GM21367 (cell line): Measurements from ENCODE around the gene NEDD8.

Source experiments
- ATAC-seq: cut with Tn5 transposase; IDR thresholded peaks from one replicate; pipeline ENCODE4 v1.9.1; 2021; ENCODE audit not compliant: unreplicated experiment

NEDD8 gene

DNA sequence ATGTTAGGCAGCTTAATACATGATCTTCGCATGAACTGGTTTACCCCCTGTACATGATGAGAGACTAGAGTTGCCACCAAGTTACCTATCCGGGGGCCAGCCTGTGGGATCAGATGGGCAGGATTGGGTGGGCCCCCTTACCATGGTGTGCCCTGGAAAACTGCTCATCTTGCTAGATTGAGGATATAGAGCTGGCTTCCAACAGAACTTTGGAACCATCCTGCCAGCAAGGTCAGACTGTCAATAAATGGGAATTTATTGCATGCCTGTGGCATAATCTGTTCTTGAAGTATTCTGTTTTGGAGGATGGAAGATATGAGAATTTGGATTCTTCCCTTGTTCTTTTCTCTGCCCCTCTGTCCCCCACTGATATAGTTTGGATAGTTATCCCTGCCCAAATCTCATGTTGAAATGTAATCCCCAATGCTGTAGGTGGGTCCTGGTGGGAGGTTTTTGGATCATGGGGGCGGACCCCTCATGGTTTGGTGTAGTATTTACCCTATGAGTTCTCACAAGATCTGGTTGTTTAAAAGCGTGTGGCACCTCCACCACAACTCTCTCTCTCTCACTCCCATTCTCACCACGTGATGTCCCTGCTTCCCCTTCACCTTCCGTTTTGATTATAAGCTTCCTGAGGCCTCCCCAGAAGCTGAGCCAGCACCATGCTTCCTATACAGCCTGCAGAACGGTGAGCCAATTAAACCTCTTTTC is 33.2 kb downstream of the NEDD8 start:
- ATAC-seq = no peak

- no peak for ATAC-seq
These were observed 35.1 kb downstream of the NEDD8 start for GRCh38 chr14:24197056-24197450.

DNA sequence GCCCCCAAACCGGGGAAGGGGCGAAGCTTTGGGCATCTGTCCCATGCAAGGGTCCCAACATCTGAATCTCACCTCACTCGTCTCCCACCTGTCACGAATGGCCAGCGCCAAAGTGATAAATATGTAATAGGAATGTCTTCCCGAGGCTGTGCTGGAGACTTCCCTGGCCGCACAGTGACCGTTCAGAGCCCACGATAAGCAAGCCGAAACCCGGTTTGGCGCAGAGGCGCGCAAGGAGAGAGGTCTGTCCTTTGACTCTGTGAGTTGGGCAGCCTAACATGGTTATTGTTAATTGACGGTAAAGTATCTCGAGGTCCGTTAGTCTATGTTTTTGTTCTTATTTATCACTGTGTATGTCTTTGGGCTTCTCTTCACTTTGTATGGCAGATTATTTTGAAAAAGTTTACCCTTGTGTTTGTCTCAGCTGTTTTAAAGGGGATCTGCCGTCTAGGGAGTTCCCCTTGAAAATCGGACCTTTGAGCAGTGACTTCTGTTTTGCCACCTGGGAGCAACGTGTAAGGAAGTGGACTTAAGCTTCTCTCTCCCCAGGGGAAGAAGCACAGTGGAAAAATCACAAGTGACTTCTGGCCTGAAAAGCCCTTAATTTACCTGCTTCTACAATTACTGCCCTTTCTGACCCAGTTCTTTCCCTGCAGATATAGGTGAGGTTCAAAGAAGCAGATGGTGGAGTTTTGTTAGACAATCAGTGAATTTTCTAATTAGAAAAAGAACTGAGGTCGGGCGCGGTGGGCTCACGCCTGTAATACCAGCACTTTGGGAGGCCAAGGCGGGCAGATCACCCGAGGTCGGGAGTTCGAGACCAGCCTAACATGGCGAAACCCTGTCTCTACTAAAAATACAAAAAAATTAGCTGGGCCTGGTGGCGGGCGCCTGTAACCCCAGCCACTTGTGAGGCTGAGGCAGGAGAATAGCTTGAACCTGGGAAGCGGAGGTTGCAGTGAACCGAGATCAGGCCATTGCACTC is 35.8 kb downstream of the NEDD8 start:
- no peak for ATAC-seq

- ATAC-seq = peak; percentile 82
These were observed 36.7 kb downstream of the NEDD8 start, which contains the start of gene TM9SF1 for GRCh38 chr14:24195186-24196070. Gene TM9SF1 (minus strand): TSS chr14:24195441. CDS start chr14:24195019, 422 bp downstream.

DNA sequence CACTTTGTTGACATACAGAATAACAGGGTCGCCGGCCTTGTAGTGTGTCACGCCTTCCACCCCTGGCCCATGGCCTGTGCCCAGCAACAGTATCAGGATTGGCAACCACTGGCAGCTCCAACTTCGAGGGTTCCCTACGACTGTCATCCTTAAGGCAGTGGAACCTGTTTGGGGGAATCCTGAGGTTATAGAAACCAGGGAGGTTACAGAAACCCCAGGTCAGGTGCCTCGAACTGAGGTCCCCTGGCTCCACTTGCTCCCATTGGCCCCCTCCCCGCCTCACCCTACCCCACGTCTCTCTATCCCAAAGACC is 37.3 kb downstream of the NEDD8 start:
- ATAC-seq = no peak

DNA sequence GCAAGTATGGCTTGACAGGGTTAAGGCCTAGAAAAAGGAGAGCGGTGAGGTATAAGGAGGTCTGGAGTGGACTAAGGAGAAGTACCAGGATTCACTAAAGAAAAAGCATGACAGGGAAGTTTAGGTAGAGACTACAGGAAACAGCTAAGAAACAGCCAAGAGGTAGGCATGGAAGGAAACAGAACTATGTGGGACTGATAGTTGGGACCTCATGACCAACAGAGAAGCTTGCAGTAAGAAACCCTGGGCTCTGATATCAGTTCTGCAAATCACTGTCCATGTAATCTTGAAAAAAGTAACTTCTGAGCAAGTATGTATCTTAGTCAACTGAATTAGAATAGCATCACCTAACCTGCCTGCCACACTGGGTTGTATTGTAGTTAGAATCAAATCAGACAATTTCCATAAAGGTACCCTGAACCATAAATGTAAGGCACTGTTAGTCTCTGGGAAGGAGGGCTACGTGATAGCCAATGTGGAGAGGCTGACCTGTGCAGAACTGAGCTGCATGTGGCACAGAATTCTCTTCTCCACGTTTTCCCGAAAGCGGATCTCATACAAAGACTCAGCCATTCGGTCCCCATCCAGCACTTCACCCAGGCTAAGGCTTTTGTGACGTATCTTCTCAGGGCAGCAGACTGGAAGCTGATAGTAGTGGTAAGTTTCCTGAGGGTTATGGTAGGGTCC is 37.8 kb downstream of the NEDD8 start:
- no peak for ATAC-seq

- ATAC-seq = no peak
These were observed 39.2 kb downstream of the NEDD8 start for GRCh38 chr14:24192933-24193332.

DNA sequence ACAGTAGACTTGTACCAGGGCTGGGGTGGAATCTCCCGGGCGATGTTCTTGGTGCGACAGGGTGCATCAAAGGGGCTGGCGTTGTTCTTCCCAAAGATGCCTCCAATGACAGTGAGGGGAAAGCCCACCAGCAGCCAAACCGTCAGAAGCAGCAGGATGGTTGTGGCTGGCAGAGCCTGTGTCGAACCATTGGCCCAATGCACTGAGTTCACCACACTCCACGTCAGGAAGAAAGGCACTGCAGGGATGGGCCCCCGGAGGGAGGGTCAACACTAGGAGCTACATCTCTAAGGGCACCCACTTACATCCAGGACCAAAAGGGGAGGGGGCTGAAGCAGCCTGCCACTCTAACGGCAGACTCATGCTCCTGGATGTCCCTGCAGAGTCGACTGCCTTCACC is 41.8 kb downstream of the NEDD8 start:
- no peak for ATAC-seq

DNA sequence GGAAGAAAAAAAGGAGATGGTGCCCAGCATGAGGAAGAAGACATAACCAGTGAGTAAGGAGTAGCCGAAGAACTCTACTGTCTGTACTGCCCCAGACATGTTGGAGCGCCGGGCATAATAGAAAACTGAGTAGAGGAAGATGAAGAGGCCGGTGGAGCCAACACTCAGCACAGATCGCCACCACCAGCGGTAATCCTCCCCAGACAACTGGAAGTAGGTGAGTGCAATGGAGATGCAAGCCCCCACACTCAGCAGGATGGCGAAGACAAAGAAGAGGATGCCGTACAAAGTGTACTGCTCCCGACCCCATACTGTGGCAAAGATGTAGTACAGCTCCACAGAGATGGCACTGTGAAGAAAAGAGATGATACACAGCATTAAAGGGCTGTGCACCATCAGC is 42.7 kb downstream of the NEDD8 start:
- no peak for ATAC-seq

GRCh38 chr14:24189059-24189375 is 43.1 kb downstream of the NEDD8 start:
- ATAC-seq = no peak

- ATAC-seq = peak; percentile 84
These were observed 43.7 kb downstream of the NEDD8 start, which contains the start of gene IPO4 for GRCh38 chr14:24188251-24189058. Gene IPO4 (minus strand): TSS chr14:24188816. CDS start chr14:24188787, 29 bp downstream.

GRCh38 chr14:24187539-24187915 is 44.6 kb downstream of the NEDD8 start:
- ATAC-seq = no peak

DNA sequence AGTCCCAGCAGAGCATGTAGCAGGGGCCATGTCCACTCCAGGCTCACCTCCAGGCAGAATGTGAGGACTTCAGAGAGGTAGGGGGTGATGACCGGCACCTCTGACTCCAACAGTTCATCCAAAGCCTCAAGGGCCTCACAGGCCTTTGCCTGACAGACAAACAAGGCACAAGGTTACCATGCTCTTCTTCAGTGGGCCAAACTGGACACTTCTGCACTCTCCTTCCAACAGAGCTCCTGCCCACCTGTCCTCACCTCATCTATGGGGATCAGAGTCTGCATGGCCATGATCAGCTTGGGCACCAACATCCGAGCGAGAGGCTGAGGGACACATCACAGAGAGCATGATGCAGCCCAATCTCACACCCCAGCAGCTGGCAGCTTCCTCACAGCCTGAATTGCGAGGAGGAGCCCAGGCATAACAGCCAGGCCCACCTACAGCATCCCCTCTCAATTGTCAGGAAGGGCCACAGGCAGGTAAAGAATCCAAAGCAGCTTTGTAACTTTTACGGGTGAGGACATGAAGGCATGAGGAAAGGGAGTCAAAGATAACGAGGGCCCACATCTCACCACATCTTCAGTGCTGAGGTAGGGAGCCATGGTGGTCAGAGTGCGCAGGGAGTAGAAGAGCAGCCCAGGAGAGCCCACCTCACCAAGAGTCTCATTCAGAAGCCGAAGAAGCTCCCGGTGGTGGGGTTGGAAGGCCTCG is 45.2 kb downstream of the NEDD8 start:
- ATAC-seq = no peak

- no peak for ATAC-seq
These were observed 46.4 kb downstream of the NEDD8 start for GRCh38 chr14:24185741-24186140.

- ATAC-seq = no peak
These were observed 47.1 kb downstream of the NEDD8 start for GRCh38 chr14:24185026-24185425.

DNA sequence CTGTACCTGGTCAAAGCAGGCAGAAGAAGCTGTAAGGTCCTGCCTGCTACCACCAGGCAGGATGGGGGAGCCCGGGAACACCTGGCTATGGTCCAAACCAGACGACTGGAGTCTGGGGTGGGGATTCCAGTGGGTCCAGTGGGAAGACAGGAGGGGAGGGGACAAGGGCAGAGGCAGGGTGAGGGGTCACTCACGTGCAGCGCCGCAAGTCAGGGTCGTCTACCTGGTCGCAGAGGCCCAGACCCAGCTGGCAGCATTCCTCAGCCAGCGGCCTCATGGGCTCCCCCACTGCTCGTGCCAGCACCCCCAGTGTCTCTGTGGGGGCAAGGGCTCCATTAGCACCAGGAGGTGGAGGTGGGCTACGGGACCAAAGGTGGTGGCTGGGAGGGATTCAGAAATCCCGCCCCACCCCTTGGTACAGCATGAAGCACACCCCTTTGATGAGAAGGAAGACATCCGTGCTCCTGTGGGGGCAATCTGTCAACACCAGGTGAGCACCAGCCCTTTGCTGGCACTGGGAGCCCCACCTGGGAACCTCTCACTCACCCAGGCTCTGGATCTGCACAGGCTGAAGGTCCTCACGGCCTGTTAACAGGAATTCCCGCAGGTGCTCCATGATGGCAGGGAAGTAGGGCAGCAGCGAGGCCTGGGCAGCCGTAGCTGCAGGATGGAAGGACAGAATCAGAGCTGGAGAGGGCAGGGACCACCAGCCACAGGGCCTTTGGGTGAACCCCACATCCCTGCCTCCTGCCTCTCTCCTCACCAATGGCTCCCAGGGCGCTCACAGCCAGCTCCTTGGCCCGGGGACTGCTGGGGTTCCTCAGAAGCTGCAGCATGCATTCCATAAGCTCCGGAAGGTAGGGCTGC is 47.8 kb downstream of the NEDD8 start:
- ATAC-seq = no peak

DNA sequence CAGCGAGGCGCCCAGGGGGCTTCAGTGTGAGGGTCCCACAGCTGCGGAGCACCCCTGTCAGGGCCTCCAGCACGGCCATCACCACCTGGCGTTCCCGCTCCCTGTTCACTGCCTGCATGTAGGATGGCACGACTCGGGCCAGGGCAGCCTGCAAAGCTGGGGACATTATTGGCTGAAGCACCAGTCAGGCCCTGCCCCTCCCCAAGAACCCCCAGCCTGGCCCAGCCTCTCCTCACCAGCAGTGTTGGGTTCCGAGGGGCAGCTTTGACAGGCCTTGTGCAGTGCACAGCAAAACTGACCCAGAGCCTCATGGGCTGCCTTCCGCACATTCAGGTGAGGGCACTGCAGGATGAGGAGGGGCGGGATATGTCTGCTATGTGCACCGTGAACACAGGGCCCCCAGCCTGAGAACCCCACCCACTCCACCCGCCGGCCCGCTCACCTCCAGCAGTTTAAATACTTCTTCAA is 49.1 kb downstream of the NEDD8 start:
- no peak for ATAC-seq
